T-helper 1 cell treated with Interleukin-12 subunit alpha and Interleukin-12 subunit beta and Interleukin-4 antibody, amounts not matched to agents 30 μg/mL and 1 μg/mL, for 36 hours (primary cell): ENCODE measurements around the gene TBC1D7.

Source experiments
- H3K27ac Mint-ChIP-seq: one replicate; pipeline ENCODE4 v1.8.0; 2021; ENCODE audit warnings: mild to moderate bottlenecking, mixed read lengths
- H3K27me3 Mint-ChIP-seq: one replicate; pipeline ENCODE4 v1.8.0; 2021; ENCODE audit warnings: low read depth, mixed read lengths
- H3K36me3 Mint-ChIP-seq: one replicate; pipeline ENCODE4 v1.8.0; 2021; ENCODE audit warnings: low read depth, mixed read lengths
- H3K4me1 Mint-ChIP-seq: one replicate; pipeline ENCODE4 v1.8.0; 2021; ENCODE audit warnings: low read depth, mixed read lengths
- H3K4me3 Mint-ChIP-seq: one replicate; pipeline ENCODE4 v1.8.0; 2021; ENCODE audit warnings: mild to moderate bottlenecking, moderate library complexity, mixed read lengths
- H3K9me3 Mint-ChIP-seq: one replicate; pipeline ENCODE4 v1.8.0; 2021; ENCODE audit warnings: mixed read lengths

Gene TBC1D7

GRCh38 chr6:13299403-13299821 is 28.9 kb downstream of the TBC1D7 start:
- Mint-ChIP-seq H3K36me3 (peaks cover 41% of the 10 kb centered on the region), H3K27ac (no peak overlapping the region), H3K27me3 (no peaks in the 10 kb centered on the region), H3K4me1 (peaks cover 24% of the 10 kb centered on the region), H3K4me3 (no peak overlapping the region), H3K9me3 (no peaks in the 10 kb centered on the region)

- Mint-ChIP-seq H3K27ac (no peak overlapping the region), H3K36me3 (peaks cover 42% of the 10 kb centered on the region), H3K4me3 (no peak overlapping the region), H3K4me1 (peaks cover 17% of the 10 kb centered on the region), H3K27me3 (no peaks in the 10 kb centered on the region), H3K9me3 (no peaks in the 10 kb centered on the region)
Measured at GRCh38 chr6:13298446-13298845, 29.9 kb downstream of the TBC1D7 start.

DNA sequence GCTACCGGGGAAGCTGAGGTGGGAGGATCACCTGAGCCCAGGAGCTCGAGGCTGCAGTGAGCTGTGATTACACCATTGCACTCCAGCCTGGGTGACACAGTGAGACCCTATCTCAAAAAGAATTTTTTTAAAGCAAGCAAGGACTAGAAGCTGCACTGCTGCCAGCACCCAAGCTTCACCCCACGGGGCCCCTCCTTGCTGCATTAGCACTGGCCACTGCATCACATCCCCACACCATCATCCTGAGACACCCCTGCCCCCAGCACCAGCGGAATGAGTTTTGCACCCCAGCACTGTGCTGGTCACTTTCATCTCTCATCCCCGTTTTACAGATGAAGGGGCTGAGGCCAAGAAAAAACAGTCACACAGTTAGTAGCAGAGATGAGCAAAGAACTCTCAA is 30.9 kb downstream of the TBC1D7 start:
- Mint-ChIP-seq H3K36me3 (peaks cover 38% of the 10 kb centered on the region), H3K4me1 (peaks cover 7% of the 10 kb centered on the region), H3K27ac (no peak overlapping the region), H3K4me3 (no peak overlapping the region), H3K27me3 (no peaks in the 10 kb centered on the region), H3K9me3 (no peaks in the 10 kb centered on the region)

DNA sequence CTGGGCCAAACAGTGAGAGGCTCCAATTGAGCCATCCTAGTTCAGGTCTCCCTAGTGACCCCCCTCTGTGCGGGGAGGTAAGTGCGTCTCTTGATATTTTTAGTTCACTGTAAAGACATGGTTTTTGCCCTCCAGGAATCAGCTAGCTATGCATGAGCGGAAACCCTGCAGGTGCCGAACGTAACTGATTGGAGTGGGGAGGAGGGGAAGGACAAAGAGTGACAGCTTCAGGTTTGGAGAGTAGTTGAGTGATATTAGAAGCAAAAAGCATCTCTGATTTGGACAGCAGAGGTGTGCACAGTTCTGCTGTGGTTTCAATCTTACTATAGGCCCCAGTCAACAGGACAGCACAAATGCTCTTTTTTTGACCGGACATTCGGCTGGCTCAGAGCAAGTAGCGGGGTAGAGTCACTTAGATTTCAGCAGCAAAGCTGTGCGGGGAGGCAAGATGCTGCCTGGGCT is 31.8 kb downstream of the TBC1D7 start:
- no peak overlapping the region for H3K27ac Mint-ChIP-seq
- no peak overlapping the region for H3K4me3 Mint-ChIP-seq
- peaks cover 2% of the 10 kb centered on the region for H3K4me1 Mint-ChIP-seq
- peaks cover 33% of the 10 kb centered on the region for H3K36me3 Mint-ChIP-seq
- no peaks in the 10 kb centered on the region for H3K9me3 Mint-ChIP-seq
- H3K27me3 Mint-ChIP-seq = no peaks in the 10 kb centered on the region

- Mint-ChIP-seq H3K36me3 (peaks cover 33% of the 10 kb centered on the region), H3K27ac (no peak overlapping the region), H3K27me3 (no peaks in the 10 kb centered on the region), H3K9me3 (no peaks in the 10 kb centered on the region), H3K4me3 (no peak overlapping the region), H3K4me1 (no peaks in the 10 kb centered on the region)
Measured at GRCh38 chr6:13295576-13295975, 32.8 kb downstream of the TBC1D7 start.

GRCh38 chr6:13294499-13295069 is 33.8 kb downstream of the TBC1D7 start:
- no peak overlapping the region for H3K27ac Mint-ChIP-seq
- H3K9me3 Mint-ChIP-seq = peaks cover 4% of the 10 kb centered on the region
- no peak overlapping the region for H3K4me3 Mint-ChIP-seq
- peaks cover 36% of the 10 kb centered on the region for H3K36me3 Mint-ChIP-seq
- H3K4me1 Mint-ChIP-seq = no peaks in the 10 kb centered on the region
- no peaks in the 10 kb centered on the region for H3K27me3 Mint-ChIP-seq

GRCh38 chr6:13292774-13293173 is 35.6 kb downstream of the TBC1D7 start:
- H3K36me3 Mint-ChIP-seq = peaks cover 44% of the 10 kb centered on the region
- no peaks in the 10 kb centered on the region for H3K27me3 Mint-ChIP-seq
- no peak overlapping the region for H3K4me3 Mint-ChIP-seq
- H3K27ac Mint-ChIP-seq = no peak overlapping the region
- no peaks in the 10 kb centered on the region for H3K4me1 Mint-ChIP-seq
- peaks cover 8% of the 10 kb centered on the region for H3K9me3 Mint-ChIP-seq

- no peak overlapping the region for H3K4me3 Mint-ChIP-seq
- no peaks in the 10 kb centered on the region for H3K4me1 Mint-ChIP-seq
- peaks cover 62% of the 10 kb centered on the region for H3K36me3 Mint-ChIP-seq
- H3K9me3 Mint-ChIP-seq = peaks cover 30% of the 10 kb centered on the region
- H3K27ac Mint-ChIP-seq = no peak overlapping the region
- H3K27me3 Mint-ChIP-seq = no peaks in the 10 kb centered on the region
Measured at GRCh38 chr6:13290335-13290734, 38.0 kb downstream of the TBC1D7 start.

GRCh38 chr6:13289789-13290318 is 38.5 kb downstream of the TBC1D7 start:
- Mint-ChIP-seq H3K27me3 (no peaks in the 10 kb centered on the region), H3K4me3 (no peak overlapping the region), H3K9me3 (peaks cover 30% of the 10 kb centered on the region), H3K27ac (no peak overlapping the region), H3K4me1 (no peaks in the 10 kb centered on the region), H3K36me3 (peaks cover 57% of the 10 kb centered on the region)

- Mint-ChIP-seq H3K9me3 (peaks cover 30% of the 10 kb centered on the region), H3K27me3 (no peaks in the 10 kb centered on the region), H3K36me3 (peaks cover 52% of the 10 kb centered on the region), H3K4me1 (no peaks in the 10 kb centered on the region), H3K27ac (no peak overlapping the region), H3K4me3 (no peak overlapping the region)
Measured at GRCh38 chr6:13288969-13289391, 39.4 kb downstream of the TBC1D7 start.

- Mint-ChIP-seq H3K36me3 (peaks cover 49% of the 10 kb centered on the region), H3K4me3 (no peak overlapping the region), H3K27ac (no peak overlapping the region), H3K27me3 (no peaks in the 10 kb centered on the region), H3K9me3 (peaks cover 30% of the 10 kb centered on the region), H3K4me1 (no peaks in the 10 kb centered on the region)
Measured at GRCh38 chr6:13288481-13288880, 39.9 kb downstream of the TBC1D7 start.

DNA sequence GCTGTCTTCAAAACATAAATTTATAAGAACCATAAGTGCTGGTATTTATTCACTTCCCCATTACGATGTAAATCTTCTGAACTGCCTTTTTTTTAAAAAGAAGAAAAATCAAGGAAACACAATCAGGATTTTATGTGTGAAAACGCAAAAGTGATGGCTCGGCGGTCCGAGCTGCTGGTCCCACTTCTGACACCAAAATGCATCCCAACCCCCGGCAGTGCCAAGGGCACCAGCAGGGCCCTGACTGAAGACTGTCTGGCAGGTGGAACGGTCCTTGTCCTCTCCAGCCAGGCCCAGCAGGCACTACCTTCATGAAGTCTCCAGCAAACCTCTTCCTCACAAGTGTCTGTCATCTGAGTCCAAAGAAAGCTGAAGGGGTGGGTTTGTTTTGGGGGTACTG is 41.2 kb downstream of the TBC1D7 start:
- Mint-ChIP-seq H3K4me1 (no peaks in the 10 kb centered on the region), H3K4me3 (no peak overlapping the region), H3K36me3 (peaks cover 42% of the 10 kb centered on the region), H3K27me3 (no peaks in the 10 kb centered on the region), H3K27ac (no peak overlapping the region), H3K9me3 (peaks cover 30% of the 10 kb centered on the region)

DNA sequence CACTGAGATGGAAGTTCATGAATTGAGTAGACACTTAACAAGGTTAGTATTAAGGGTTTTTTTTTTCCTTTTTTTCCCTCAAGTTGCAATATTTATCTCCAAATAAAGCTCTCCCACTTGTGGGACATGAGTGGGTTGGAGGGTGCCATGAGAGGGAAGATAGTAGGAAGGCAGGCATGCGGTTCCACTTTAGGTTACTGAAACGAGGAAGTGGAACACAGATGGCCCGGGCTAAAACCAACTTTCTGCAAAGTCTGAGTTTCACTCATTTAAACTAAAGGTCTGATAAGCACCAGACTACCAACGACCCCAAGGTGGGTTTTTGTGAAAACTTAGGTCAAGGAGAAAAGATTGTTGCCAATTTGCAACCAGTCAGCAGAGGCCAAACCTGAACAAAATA is 42.2 kb downstream of the TBC1D7 start:
- H3K4me1 Mint-ChIP-seq = no peaks in the 10 kb centered on the region
- H3K9me3 Mint-ChIP-seq = peaks cover 30% of the 10 kb centered on the region
- H3K27ac Mint-ChIP-seq = no peak overlapping the region
- H3K4me3 Mint-ChIP-seq = no peak overlapping the region
- no peaks in the 10 kb centered on the region for H3K27me3 Mint-ChIP-seq
- peaks cover 40% of the 10 kb centered on the region for H3K36me3 Mint-ChIP-seq

DNA sequence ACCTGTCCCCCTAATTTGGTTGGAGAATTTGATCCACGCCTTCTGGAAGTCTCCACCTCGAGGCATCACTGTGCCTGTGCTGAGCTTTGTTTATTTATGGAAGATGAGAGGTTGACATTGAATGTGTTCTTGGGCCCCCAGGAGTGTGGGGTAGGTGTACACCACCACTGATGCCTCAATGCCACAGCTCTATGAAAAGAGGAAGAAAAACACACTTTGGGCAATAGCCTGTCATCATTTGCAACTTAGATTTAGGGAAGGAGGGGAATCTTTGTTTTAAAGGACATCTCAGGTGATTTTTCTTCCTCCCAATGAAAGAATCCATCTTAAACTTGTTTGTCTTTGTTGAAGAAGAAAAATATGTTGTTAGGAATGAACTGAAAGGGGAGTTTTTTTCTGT is 42.6 kb downstream of the TBC1D7 start:
- Mint-ChIP-seq H3K9me3 (peaks cover 30% of the 10 kb centered on the region), H3K4me3 (no peak overlapping the region), H3K27ac (no peak overlapping the region), H3K27me3 (no peaks in the 10 kb centered on the region), H3K36me3 (peaks cover 37% of the 10 kb centered on the region), H3K4me1 (no peaks in the 10 kb centered on the region)

- Mint-ChIP-seq H3K4me3 (no peak overlapping the region), H3K27me3 (no peaks in the 10 kb centered on the region), H3K36me3 (peaks cover 31% of the 10 kb centered on the region), H3K27ac (no peak overlapping the region), H3K4me1 (no peaks in the 10 kb centered on the region), H3K9me3 (peaks cover 27% of the 10 kb centered on the region)
Measured at GRCh38 chr6:13284646-13285045, 43.7 kb downstream of the TBC1D7 start.
